Trophoblast cell (in vitro differentiated cells and primary cell): ENCODE data around the gene RXFP3.

Experiments used
- DNase-seq, 2 donors: peaks; one replicate each; pipeline ENCODE4 v3.0.0-alpha.2; 2016
- H2AFZ ChIP-seq: 2 replicates; pipeline ENCODE4 v1.6.1; 2013; ENCODE audit warnings: low read length, moderate library complexity, mild to moderate bottlenecking; ENCODE audit not compliant: insufficient read depth, poor library complexity
- H2AK5ac ChIP-seq: 2 replicates; pipeline ENCODE4 v1.6.1; 2013; ENCODE audit warnings: mild to moderate bottlenecking, low read length
- H2BK120ac ChIP-seq: 2 replicates; pipeline ENCODE4 v1.6.1; 2013; ENCODE audit warnings: low read length, mild to moderate bottlenecking, moderate library complexity; ENCODE audit not compliant: insufficient read depth, poor library complexity
- H2BK12ac ChIP-seq: 2 replicates; pipeline ENCODE4 v1.6.1; 2013; ENCODE audit warnings: mild to moderate bottlenecking, low read length, moderate library complexity
- H2BK5ac ChIP-seq: 2 replicates; pipeline ENCODE4 v1.6.1; 2013; ENCODE audit warnings: low read length, low read depth, moderate library complexity, mild to moderate bottlenecking; ENCODE audit not compliant: poor library complexity
- H3K14ac ChIP-seq: 2 replicates; pipeline ENCODE4 v1.6.1; 2013; ENCODE audit warnings: mild to moderate bottlenecking, low read length
- H3K18ac ChIP-seq: 2 replicates; pipeline ENCODE4 v1.6.1; 2013; ENCODE audit warnings: mild to moderate bottlenecking, low read length
- H3K23ac ChIP-seq: 2 replicates; pipeline ENCODE4 v1.6.1; 2013; ENCODE audit warnings: low read length
- H3K27ac ChIP-seq: 2 replicates; pipeline ENCODE4 v1.5.1; 2013; ENCODE audit warnings: low read depth, mild to moderate bottlenecking, inconsistent platforms, low read length, moderate library complexity
- H3K27me3 ChIP-seq: 2 replicates; pipeline ENCODE4 v1.6.1; 2013; ENCODE audit warnings: inconsistent platforms, mild to moderate bottlenecking, low read length, moderate library complexity; ENCODE audit not compliant: insufficient read depth
- H3K36me3 ChIP-seq, 2 experiments: 1 replicate in 1 of 2; 2 replicates in 1 of 2; pipeline ENCODE4 v1.6.1; 2013; ENCODE audit warnings: low read length in 2 of 2, mild to moderate bottlenecking in 2 of 2, moderate library complexity in 1 of 2; ENCODE audit not compliant: insufficient read depth in 2 of 2, control insufficient read depth in 1 of 2
- H3K4ac ChIP-seq: 2 replicates; pipeline ENCODE4 v1.6.1; 2013; ENCODE audit warnings: low read depth, mild to moderate bottlenecking, low read length, moderate library complexity
- H3K4me1 ChIP-seq, 2 experiments: 1 replicate in 1 of 2; 2 replicates in 1 of 2; pipeline ENCODE4 v1.6.1; 2013; ENCODE audit warnings: low read length in 2 of 2, mild to moderate bottlenecking in 2 of 2, moderate library complexity in 1 of 2; ENCODE audit not compliant: insufficient read depth in 2 of 2, control insufficient read depth in 1 of 2
- H3K4me2 ChIP-seq: 2 replicates; pipeline ENCODE4 v1.6.1; 2013; ENCODE audit warnings: inconsistent platforms, mild to moderate bottlenecking, low read length, moderate library complexity
- H3K4me3 ChIP-seq: 2 replicates; pipeline ENCODE4 v1.5.1; 2013; ENCODE audit warnings: mild to moderate bottlenecking, low read depth, low read length, inconsistent platforms
- H3K79me1 ChIP-seq: one replicate; pipeline ENCODE4 v1.6.1; 2013; ENCODE audit warnings: low read length
- H3K79me2 ChIP-seq: 2 replicates; pipeline ENCODE4 v1.6.1; 2013; ENCODE audit warnings: low read length, mild to moderate bottlenecking; ENCODE audit not compliant: control insufficient read depth, insufficient read depth, poor library complexity
- H3K9ac ChIP-seq: 2 replicates; pipeline ENCODE4 v1.6.1; 2013; ENCODE audit warnings: mild to moderate bottlenecking, low read length
- H3K9me3 ChIP-seq: 2 replicates; pipeline ENCODE4 v1.6.1; 2013; ENCODE audit warnings: low read depth, mild to moderate bottlenecking, control low read depth, inconsistent platforms, low read length; ENCODE audit not compliant: insufficient read depth
- H4K12ac ChIP-seq: 2 replicates; pipeline ENCODE4 v1.6.1; 2013; ENCODE audit warnings: low read depth, mild to moderate bottlenecking, low read length, moderate library complexity
- H4K8ac ChIP-seq: 2 replicates; pipeline ENCODE4 v1.6.1; 2013; ENCODE audit warnings: low read depth, mild to moderate bottlenecking, low read length, moderate library complexity
- H4K91ac ChIP-seq: one replicate; pipeline ENCODE4 v1.6.1; 2013; ENCODE audit warnings: low read depth, mild to moderate bottlenecking, low read length, moderate library complexity
- WGBS: extraction: QIAGEN DNeasy Blood & Tissue Kit; methylation state at CpG from one replicate; pipeline ENCODE4 v1.1.7; 2013; ENCODE audit warnings: missing lambda C conversion rate; ENCODE audit not compliant: insufficient read length, insufficient coverage; ENCODE audit errors: extremely low coverage; 5-methylcytosine and 5-hydroxymethylcytosine counted together

RXFP3 gene

GRCh38 chr5:33891446-33891787, 44.8 kb upstream of the RXFP3 start:
- Histone ChIP-seq H4K8ac (peak overlapping the region; percentile 22), H2AFZ (no peak overlapping the region), H3K9ac (peak overlapping the region; percentile 30), H3K14ac (peak overlapping the region; percentile 36), H3K79me1 (peaks cover 6% of the 10 kb centered on the region), H3K18ac (no peak overlapping the region), H3K23ac (no peak overlapping the region), H2BK120ac (no peak overlapping the region), H4K91ac (peak overlapping the region; percentile 13), H3K9me3 (no peaks in the 10 kb centered on the region), H3K4ac (no peak overlapping the region), H4K12ac (no peak overlapping the region), H3K79me2 (no peaks in the 10 kb centered on the region), H3K36me3 (no peaks in the 10 kb centered on the region), H3K27ac (peak overlapping the region; percentile 48), H3K4me2 (peak overlapping the region; percentile 71), H3K4me3 (peak overlapping the region; percentile 65), H2AK5ac (no peak overlapping the region), H3K27me3 (no peaks in the 10 kb centered on the region), H2BK12ac (no peak overlapping the region), H2BK5ac (peak overlapping the region; percentile 6), H3K4me1 (peaks cover 6 to 13% of the 10 kb centered on the region in 2 experiments)
- WGBS: no CpG with 5 or more reads among the region's 6 CpGs
- DNase-seq: no peak

GRCh38 chr5:33891788-33892619, 44.2 kb upstream of the RXFP3 start, which contains the start of gene ADAMTS12:
TSS of gene ADAMTS12 (minus strand) at chr5:33891990. CDS start at chr5:33891856, 134 bp downstream.
- peaks cover 6 to 13% of the 10 kb centered on the region in 2 experiments for H3K4me1 ChIP-seq
- H3K36me3 ChIP-seq: no peaks in the 10 kb centered on the region
- H2BK12ac ChIP-seq: peak within 1 kb of the TSS; percentile 18
- peak within 1 kb of the TSS; percentile 15 for H2BK120ac ChIP-seq
- peak within 1 kb of the TSS; percentile 22 for H4K12ac ChIP-seq
- H4K91ac ChIP-seq: peak within 1 kb of the TSS; percentile 63
- H3K23ac ChIP-seq: no peak within 1 kb of the TSS
- H3K9ac ChIP-seq: peak within 1 kb of the TSS; percentile 30
- peak within 1 kb of the TSS; percentile 22 for H4K8ac ChIP-seq
- DNase-seq: no peak
- peak within 1 kb of the TSS; percentile 64 for H3K27ac ChIP-seq
- H3K14ac ChIP-seq: peak within 1 kb of the TSS; percentile 36
- peak within 1 kb of the TSS; percentile 71 for H3K4me2 ChIP-seq
- H3K79me1 ChIP-seq: peaks cover 6% of the 10 kb centered on the region
- H3K4ac ChIP-seq: no peak within 1 kb of the TSS
- H3K9me3 ChIP-seq: no peaks in the 10 kb centered on the region
- H3K27me3 ChIP-seq: no peaks in the 10 kb centered on the region
- H2AFZ ChIP-seq: peak within 1 kb of the TSS; percentile 75
- no peak within 1 kb of the TSS for H3K18ac ChIP-seq
- H2AK5ac ChIP-seq: no peak within 1 kb of the TSS
- WGBS: no CpG with 5 or more reads among the region's 45 CpGs
- no peaks in the 10 kb centered on the region for H3K79me2 ChIP-seq
- H3K4me3 ChIP-seq: peak within 1 kb of the TSS; percentile 65
- H2BK5ac ChIP-seq: peak within 1 kb of the TSS; percentile 66

- Histone ChIP-seq H3K79me1 (peaks cover 6% of the 10 kb centered on the region), H3K79me2 (no peaks in the 10 kb centered on the region), H2BK5ac (peak overlapping the region; percentile 66), H4K12ac (no peak overlapping the region), H2AK5ac (no peak overlapping the region), H3K23ac (no peak overlapping the region), H4K91ac (peak overlapping the region; percentile 63), H3K4me3 (no peak overlapping the region), H3K14ac (peak overlapping the region; percentile 24), H2BK120ac (peak overlapping the region; percentile 15), H3K9me3 (no peaks in the 10 kb centered on the region), H3K4ac (no peak overlapping the region), H2BK12ac (peak overlapping the region; percentile 18), H2AFZ (peak overlapping the region; percentile 75), H4K8ac (peak overlapping the region; percentile 17), H3K27me3 (no peaks in the 10 kb centered on the region), H3K4me2 (peak overlapping the region; percentile 71), H3K4me1 (peaks cover 6 to 13% of the 10 kb centered on the region in 2 experiments), H3K36me3 (no peaks in the 10 kb centered on the region), H3K27ac (peak overlapping the region; percentile 64), H3K9ac (no peak overlapping the region), H3K18ac (no peak overlapping the region)
- WGBS: no CpG with 5 or more reads among the region's 5 CpGs
- peak in 1 of 2 donors; percentile 3 for DNase-seq
Measured at GRCh38 chr5:33892620-33893137, 43.5 kb upstream of the RXFP3 start.

GRCh38 chr5:33894566-33894965, 41.6 kb upstream of the RXFP3 start:
- no peak overlapping the region for H3K18ac ChIP-seq
- H2AFZ ChIP-seq: no peak overlapping the region
- peaks cover 6 to 13% of the 10 kb centered on the region in 2 experiments for H3K4me1 ChIP-seq
- no peak overlapping the region for H3K9ac ChIP-seq
- H3K4me2 ChIP-seq: no peak overlapping the region
- no peaks in the 10 kb centered on the region for H3K36me3 ChIP-seq
- H2AK5ac ChIP-seq: no peak overlapping the region
- no peak overlapping the region for H2BK5ac ChIP-seq
- no peak overlapping the region for H4K8ac ChIP-seq
- no peak overlapping the region for H3K4me3 ChIP-seq
- no peak overlapping the region for H2BK120ac ChIP-seq
- H3K4ac ChIP-seq: no peak overlapping the region
- H3K79me2 ChIP-seq: no peaks in the 10 kb centered on the region
- no peaks in the 10 kb centered on the region for H3K27me3 ChIP-seq
- H3K27ac ChIP-seq: no peak overlapping the region
- no peak overlapping the region for H4K12ac ChIP-seq
- no peak overlapping the region for H3K14ac ChIP-seq
- no CpG with 5 or more reads among the region's 1 CpG for WGBS
- peak in 1 of 2 donors; percentile 24 for DNase-seq
- no peak overlapping the region for H4K91ac ChIP-seq
- no peak overlapping the region for H2BK12ac ChIP-seq
- no peaks in the 10 kb centered on the region for H3K9me3 ChIP-seq
- H3K23ac ChIP-seq: no peak overlapping the region
- H3K79me1 ChIP-seq: peaks cover 6% of the 10 kb centered on the region
